HG03342 (cell line): ENCODE data around the gene TMUB1.

Source experiments
- ATAC-seq: cut with Tn5 transposase; IDR thresholded peaks from one replicate; pipeline ENCODE4 v1.9.1; 2021; ENCODE audit warnings: mild to moderate bottlenecking, moderate library complexity; ENCODE audit not compliant: unreplicated experiment

TMUB1 gene

DNA sequence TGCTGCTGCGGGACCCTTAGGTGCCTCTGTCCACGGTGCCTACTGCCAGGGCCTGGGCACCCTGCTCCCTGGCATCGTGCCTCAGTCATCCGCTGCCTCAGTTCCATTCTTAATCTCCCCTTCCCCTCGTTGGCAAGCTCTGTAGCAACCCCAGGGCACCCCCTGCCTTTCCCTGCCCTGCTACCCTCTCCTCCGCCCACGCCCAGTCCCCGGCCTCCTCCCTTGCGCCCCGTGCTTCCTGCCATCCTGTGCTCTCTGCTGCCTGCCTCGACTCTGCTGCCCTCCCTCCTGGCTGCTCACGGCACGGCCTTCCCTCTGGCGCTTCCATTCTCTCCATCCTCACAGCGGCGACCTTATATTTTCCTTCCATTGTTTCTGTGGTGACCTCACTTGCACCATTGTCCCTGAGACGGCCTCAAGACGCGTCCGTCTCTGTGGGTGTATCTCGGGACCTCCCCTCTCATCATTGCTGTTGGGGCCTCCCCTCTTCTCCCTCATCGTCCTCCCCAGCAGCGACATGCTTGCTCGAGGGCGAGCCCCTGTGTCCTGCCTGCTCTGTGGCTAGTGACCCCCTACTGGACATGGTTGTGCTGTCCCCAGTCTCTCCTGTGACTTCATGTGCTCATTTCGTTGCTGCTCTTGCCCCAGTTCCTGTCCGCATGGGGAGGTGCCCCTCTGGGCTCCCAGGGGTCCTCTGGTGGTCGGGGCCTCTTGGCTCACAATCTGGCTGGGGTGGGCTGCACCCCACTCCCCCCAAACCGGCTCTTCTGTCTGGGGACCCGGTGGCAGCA, 38.3 kb upstream of the TMUB1 start:
- ATAC-seq: no peak

DNA sequence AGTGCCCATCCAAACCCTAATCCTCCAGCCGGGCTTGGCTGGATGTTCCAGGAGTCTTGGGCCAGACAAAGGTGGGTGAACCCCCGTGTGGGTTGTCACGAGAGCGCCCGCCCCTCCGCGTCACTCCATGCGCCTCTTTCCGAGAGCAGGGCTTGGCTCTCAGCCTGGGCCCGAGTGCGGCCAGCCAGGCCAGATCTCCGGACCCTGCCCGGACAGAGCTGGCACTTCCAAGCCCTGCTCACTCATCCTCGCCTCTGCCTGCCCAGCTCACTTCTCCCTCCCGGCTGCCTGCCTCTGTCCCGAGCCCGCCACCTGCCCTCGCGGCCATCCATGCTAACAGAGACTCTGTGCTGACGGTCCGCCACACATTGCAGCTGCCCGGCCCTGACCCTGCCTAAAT, 37.6 kb upstream of the TMUB1 start:
- ATAC-seq: no peak

DNA sequence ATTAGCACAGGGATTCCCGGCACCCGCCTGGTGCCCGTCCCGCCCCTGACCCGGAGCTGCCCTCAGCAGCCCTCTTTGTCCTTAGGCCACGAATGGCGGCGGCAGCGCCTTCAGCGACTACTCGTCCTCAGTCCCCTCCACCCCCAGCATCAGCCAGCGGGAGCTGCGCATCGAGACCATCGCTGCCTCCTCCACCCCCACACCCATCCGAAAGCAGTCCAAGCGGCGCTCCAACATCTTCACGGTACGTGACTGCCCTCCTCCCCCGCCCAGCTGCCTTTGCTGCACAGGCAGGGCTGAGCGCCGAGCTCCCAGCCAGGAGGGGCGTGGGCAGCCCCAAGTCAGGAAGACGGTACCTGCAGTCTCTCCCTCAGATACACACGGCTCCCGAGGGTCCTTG, 36.6 kb upstream of the TMUB1 start:
- no peak for ATAC-seq

DNA sequence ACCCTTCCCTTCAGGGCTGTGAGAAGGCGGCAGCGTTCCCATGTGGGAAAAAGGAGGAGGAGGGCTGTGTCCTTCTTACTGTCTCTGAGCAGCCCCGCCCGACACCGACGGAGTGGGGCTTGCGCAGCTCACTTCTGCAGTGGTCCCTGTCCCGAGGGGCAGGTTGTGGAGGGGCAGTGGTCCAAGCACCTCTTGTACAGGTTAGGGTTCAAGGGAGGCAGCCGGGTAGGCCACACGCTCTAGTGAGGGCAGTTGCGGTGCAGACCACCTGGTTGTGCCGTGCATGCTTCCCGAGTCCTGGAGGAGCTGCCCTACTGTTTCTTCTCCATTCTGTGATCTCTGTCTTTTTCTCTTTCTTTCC, 35.7 kb upstream of the TMUB1 start:
- no peak for ATAC-seq

DNA sequence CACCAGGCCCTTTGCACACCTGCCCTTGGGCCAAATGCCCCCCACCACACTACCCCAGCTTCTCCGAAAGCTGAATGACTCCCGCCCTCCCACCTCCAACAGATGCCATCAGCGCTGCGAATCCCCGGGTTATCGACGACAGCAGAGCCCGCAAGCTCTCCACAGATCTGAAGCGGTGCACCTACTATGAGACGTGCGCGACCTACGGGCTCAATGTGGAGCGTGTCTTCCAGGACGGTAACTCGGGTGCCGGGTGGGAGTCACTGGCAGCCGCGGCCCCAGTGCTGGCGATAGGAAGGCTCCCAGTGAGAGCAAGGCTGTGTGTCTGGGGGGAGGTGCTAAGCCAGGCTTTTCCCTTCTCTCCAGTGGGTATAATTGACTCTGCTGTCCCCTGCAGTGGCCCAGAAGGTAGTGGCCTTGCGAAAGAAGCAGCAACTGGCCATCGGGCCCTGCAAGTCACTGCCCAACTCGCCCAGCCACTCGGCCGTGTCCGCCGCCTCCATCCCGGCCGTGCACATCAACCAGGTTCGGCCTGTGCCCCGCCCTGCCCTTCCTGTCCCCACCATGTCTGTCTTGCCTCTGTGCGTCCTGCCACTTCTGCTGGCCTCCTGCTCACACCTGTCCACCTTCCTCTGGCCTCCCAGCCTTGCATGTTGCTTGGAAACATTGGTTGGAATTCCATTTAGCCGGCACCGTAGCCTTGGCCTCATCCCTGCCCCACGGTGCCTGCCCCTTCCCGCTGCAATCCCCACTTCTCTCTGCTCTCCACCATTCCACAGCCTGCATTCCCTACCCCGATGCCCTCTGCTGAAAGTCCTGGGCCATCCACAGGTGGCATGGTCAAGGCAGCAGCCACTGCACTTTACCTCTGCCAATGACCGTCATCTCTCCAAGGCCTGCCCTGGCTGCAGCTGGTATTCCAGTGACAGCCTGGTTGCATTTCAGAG, 35.1 kb upstream of the TMUB1 start:
- no peak for ATAC-seq

- ATAC-seq: no peak
Measured at GRCh38 chr7:151117565-151117964, 34.3 kb upstream of the TMUB1 start.

GRCh38 chr7:151116603-151117440, 33.5 kb upstream of the TMUB1 start:
- no peak for ATAC-seq

- no peak for ATAC-seq
Measured at GRCh38 chr7:151115836-151116418, 32.6 kb upstream of the TMUB1 start.

- peak; percentile 40 for ATAC-seq
Measured at GRCh38 chr7:151115121-151115835, 32.0 kb upstream of the TMUB1 start.

GRCh38 chr7:151114151-151115090, 31.1 kb upstream of the TMUB1 start:
- ATAC-seq: no peak

DNA sequence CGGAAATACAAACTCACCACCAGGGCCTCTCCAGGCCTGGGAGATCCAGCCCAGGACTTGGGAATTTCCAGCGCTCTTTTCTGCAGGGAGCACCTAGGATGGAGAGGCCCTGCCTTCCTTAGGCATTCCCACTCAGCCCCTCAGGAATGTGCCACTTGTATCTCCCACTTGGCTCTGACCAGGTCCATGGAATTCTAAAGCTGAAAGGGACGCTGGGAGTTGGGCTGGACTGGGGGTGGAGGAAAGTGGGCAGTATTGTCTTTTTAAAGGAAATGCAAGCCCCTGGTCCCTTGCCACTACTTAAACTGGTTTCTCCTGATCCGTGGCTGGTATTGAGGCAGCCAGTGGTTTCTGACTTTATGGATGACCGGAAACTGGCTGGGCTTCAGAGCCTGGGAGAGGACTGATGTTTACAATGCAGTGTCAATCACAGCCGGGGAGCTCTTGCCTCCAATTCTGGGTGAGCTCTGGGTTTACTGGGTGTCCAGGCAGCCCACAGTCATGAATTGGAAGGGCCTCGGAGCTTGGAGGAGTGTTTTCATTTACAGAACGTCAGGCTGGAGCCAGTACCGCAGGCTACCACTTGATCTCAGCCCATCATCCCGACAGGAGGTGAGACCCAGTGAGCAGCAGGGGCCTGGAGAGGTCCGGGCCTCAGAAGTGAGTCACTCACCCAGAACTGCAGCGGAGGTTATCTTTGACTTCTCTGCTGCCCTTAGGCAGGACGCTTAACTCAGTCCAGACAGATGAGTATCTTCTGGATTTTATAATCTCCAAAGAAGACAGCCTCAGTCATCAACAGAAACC, 30.3 kb upstream of the TMUB1 start:
- ATAC-seq: no peak

DNA sequence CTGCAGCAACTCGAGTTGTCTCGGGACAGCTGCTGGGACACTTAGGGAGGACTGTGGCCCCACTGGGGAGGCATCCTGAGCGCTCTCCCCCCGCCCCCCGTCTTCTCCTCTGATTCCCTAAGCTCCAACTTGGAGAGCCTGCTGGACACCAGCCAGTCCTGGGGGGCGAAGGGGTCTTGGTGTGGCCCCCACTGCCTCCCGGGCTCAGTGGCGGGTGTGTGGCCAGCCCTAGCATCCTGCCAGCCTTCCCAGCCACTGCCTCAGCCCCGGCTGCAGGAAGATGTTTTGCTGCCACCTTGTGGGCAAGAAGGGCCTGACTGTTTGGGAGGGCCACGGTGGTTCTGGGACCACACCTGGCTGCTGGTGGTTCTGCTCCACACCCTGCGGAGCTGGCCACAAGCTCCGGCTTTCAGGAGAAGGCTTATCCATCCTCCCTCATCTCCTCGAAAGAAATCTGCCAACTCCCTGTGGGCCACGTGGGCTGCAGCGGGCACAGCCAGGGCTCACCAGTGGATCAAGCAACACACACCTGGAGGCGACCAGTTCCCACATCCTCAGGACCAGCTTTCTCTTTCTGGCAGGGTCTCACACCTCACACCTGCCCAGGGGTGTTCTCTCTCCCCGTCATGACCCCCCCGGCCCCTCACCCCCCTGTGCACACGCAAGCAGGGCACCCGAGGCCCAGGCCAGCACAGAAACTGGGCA, 27.8 kb upstream of the TMUB1 start:
- peak; percentile 88 for ATAC-seq

DNA sequence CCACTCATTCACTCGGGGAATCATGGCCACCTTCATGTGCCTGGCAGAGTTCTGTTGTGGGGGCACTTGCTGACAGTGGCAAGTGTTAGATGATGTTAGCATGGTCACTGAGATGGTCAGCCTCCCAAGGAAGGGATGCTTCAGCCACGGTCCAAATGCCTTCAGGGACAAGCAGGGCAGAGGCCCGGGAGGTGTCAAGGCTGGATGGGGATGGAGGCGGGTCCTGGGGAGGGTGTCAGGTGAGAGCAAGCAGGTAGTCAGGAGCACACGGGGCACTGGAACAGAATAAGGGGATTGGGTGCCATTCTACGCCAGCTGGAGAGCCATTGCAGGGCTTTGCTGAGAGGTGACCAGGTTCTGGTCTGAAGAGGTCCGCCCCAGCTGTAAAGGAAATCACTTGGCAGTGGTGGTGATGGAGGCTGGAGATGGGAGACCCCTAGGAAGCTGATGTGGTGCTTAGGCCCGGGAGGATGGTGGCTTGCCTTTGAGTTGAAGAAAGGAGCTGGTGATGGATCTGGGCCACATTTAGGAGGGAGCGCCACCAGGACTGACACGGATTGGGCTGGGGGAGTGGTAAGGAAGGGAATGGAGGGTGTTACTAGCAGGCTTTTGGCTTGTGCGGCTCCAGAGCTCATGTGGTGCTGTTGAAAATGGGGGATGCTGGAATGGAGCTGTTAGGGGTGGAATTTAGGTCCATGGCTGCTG, 27.1 kb upstream of the TMUB1 start:
- ATAC-seq: no peak

GRCh38 chr7:151109094-151110048, 26.1 kb upstream of the TMUB1 start:
- no peak for ATAC-seq

DNA sequence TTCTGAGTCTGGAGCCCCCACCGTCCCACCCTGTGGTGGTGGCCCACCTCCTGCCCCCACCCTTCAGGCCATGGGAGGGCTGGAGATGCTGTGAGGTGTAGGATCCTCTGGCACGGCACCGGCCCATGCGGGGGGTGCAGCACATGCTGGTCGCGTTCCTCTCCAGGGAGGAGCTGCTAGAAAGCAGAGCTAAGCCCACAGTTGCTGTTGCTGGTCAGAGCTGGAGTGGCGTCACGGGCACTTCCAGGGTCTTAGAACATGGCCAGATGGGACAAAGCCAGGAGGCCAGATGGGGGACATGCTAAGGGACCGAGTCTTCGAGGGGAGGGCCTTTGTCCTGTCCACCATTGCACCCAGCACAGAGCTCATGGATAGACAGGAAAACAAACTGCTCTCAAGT, 24.6 kb upstream of the TMUB1 start:
- ATAC-seq: no peak
